ENCODE measurements around the gene MYL7. TPM values are rescaled to one million over a fixed set of nuclear protein-coding genes. Genes with fewer than 3 reads are reported as not detected.

The MYL7 gene
- total RNA-seq, result not detected in 2 replicates

GRCh38 chr7:44141221-44141850 is at the start of gene MYL7:
Gene MYL7, minus strand, starts transcription at chr7:44141332. Its CDS starts 27 bp downstream, at chr7:44141305.

GRCh38 chr7:44189286-44189992 is 48.3 kb upstream of the MYL7 start, which contains the start of gene GCK:
Gene GCK, minus strand, starts transcription at chr7:44189439. Its CDS starts 486 bp downstream, at chr7:44188953.

GRCh38 chr7:44123190-44124003 is 17.7 kb downstream of the MYL7 start, which contains the start of gene POLD2:
Gene POLD2, minus strand, starts transcription at chr7:44123548. Its CDS starts 1,495 bp downstream, at chr7:44122053.

GRCh38 chr7:44103923-44104859 is 36.9 kb downstream of the MYL7 start, which contains the start of gene AEBP1:
Gene AEBP1, plus strand, starts transcription at chr7:44104345. Its CDS starts 321 bp downstream, at chr7:44104666.

Small RNA genes within 50 kb of the gene (small RNA-seq; reads per million reads assigned to genes)
- not detected for gene RNA5SP230

Other genes with a start within 250 kb of the MYL7 start
- gene URGCP, start 234.7 kb downstream of the MYL7 start, total RNA-seq, result 21.9 TPM in 2 replicates
- gene UBE2D4, start 214.9 kb downstream of the MYL7 start, total RNA-seq, result 17.3 and 18.1 TPM in 2 replicates
- gene SPDYE1, start 143.4 kb downstream of the MYL7 start, total RNA-seq, result not detected in 2 replicates
- gene DBNL, start 96.6 kb downstream of the MYL7 start, total RNA-seq, result 140 and 144 TPM in 2 replicates
- gene PGAM2, start 75.8 kb downstream of the MYL7 start, total RNA-seq, result not detected in 2 replicates
- gene POLM, start 58.8 kb downstream of the MYL7 start, total RNA-seq, result 16.9 and 27.8 TPM in 2 replicates
- gene AEBP1, start 37.0 kb downstream of the MYL7 start, total RNA-seq, result 8.9 and 27.4 TPM in 2 replicates
- gene POLD2, start 17.8 kb downstream of the MYL7 start, total RNA-seq, result 81.0 and 87.9 TPM in 2 replicates
- 0.19 and 0.65 TPM in 2 replicates for gene GCK, start 48.1 kb upstream of the MYL7 start, total RNA-seq
- gene YKT6, start 59.6 kb upstream of the MYL7 start, total RNA-seq, result 128 and 138 TPM in 2 replicates
- gene CAMK2B, start 184.3 kb upstream of the MYL7 start, total RNA-seq, result 0.57 and 0.65 TPM in 2 replicates

All from vein endothelial cell (primary cell).